Osteoblast (primary cell): ENCODE data around the gene UGT2B17. TPM values are rescaled to one million over a fixed set of nuclear protein-coding genes. Genes with fewer than 3 reads are reported as not detected.
"Not testable (repeated sequence)": the region's sequence is repeated elsewhere in the genome, so short reads cannot be mapped to it uniquely, and the experiment has no call there.

Experiments used
- DNase-seq: peaks from one replicate; pipeline ENCODE4 v3.0.0; 2011; ENCODE audit warnings: low spot score, mixed read lengths; ENCODE audit not compliant: insufficient read length; ENCODE audit errors: missing footprints
- H2AFZ ChIP-seq: 2 replicates; pipeline ENCODE4 v1.6.0; 2011; ENCODE audit warnings: mild to moderate bottlenecking, low read length
- H3K27ac ChIP-seq: 2 replicates; pipeline ENCODE4 v1.5.1; 2011; ENCODE audit warnings: mild to moderate bottlenecking, low read depth, low read length, moderate library complexity
- H3K27me3 ChIP-seq: 2 replicates; pipeline ENCODE4 v1.6.0; 2012; ENCODE audit warnings: mild to moderate bottlenecking, control low read depth, inconsistent platforms, low read length, moderate library complexity; ENCODE audit not compliant: insufficient read depth
- H3K36me3 ChIP-seq: 2 replicates; pipeline ENCODE4 v1.5.1; 2011; ENCODE audit warnings: mild to moderate bottlenecking, low read length, control low read depth, moderate library complexity; ENCODE audit not compliant: insufficient read depth
- H3K4me1 ChIP-seq: 2 replicates; pipeline ENCODE4 v1.5.1; 2011; ENCODE audit warnings: mild to moderate bottlenecking, low read length, control low read depth, moderate library complexity; ENCODE audit not compliant: insufficient read depth
- H3K4me2 ChIP-seq: 2 replicates; pipeline ENCODE4 v1.6.0; 2011; ENCODE audit warnings: mild to moderate bottlenecking, low read length; ENCODE audit not compliant: insufficient read depth
- H3K4me3 ChIP-seq: fragments of 200-600 bp; sonication (generic); 3 replicates; pipeline ENCODE4 v1.5.1; 2012; ENCODE audit warnings: mild to moderate bottlenecking, low read length, inconsistent platforms; ENCODE audit not compliant: insufficient read depth
- H3K79me2 ChIP-seq: 2 replicates; pipeline ENCODE4 v1.6.0; 2012; ENCODE audit warnings: mild to moderate bottlenecking, low read length, control low read depth, inconsistent platforms; ENCODE audit not compliant: insufficient read depth
- H3K9me3 ChIP-seq: 2 replicates; pipeline ENCODE4 v1.5.1; 2011; ENCODE audit warnings: low read depth, low read length, control low read depth
- H4K20me1 ChIP-seq: 2 replicates; pipeline ENCODE4 v1.6.0; 2012; ENCODE audit warnings: mild to moderate bottlenecking, low read length, control low read depth; ENCODE audit not compliant: insufficient read depth
- total RNA-seq: library from RNA; depleted of rRNA; stranded (reverse); fragments of >200 nt; gene quantifications from 2 replicates; pipeline ENCODE4 v1.2.3, GENCODE V29; 2012
- TF ChIP-seq, protein P1 (sequence below): IDR thresholded peaks from 2 replicates; pipeline ENCODE4 v1.5.1; 2011; ENCODE audit warnings: mild to moderate bottlenecking, low read depth, low read length, moderate library complexity; ENCODE audit errors: extremely low read depth

Gene UGT2B17
- total RNA-seq, 1 donor, result not detected

DNA sequence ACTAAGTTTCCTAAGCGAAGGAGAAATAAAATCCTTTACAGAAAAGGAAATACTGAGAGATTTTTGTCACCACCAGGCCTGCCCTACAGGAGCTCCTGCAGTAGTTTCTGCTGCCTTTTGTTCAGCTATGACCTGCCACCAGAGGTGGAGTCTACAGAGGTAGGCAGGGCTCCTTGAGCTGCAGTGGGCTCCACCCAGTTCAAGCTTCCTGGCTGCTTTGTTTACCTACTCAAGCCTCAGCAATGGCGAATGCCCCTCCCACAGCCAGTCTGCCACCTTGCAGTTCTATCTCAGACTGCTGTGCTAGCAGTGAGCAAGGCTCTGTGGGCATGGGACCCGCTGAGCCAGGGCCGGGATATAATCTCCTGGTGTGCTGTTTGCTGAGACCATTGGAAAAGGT, 71.3 kb downstream of the UGT2B17 start:
- H2AFZ ChIP-seq, H3K79me2 ChIP-seq, H4K20me1 ChIP-seq, H3K36me3 ChIP-seq, H3K4me3 ChIP-seq, H3K4me2 ChIP-seq, H3K9me3 ChIP-seq, H3K27me3 ChIP-seq, DNase-seq, H3K27ac ChIP-seq, H3K4me1 ChIP-seq: not testable (repeated sequence)

DNA sequence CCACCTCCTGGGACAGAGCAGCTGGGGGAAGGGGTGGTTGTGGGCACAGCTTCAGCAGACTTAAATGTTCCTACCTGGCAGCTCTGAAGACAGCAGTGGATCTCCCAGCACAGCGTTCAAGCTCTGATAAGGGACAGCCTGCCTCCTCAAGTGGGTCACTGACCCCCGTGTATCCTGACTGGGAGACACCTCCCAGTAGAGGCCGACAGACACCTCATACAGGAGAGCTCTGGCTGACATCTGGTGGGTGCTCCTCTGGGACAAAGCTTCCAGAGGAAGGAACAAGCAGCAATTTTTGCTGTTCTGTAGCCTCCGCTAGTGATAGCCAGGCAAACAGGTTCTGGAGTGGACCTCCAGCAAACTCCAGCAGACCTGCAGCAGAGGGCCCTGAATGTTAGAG, 72.7 kb downstream of the UGT2B17 start:
- not testable (repeated sequence) for H4K20me1 ChIP-seq, H3K27ac ChIP-seq, DNase-seq, H3K9me3 ChIP-seq, H3K4me1 ChIP-seq, H2AFZ ChIP-seq, H3K27me3 ChIP-seq, H3K4me2 ChIP-seq, H3K36me3 ChIP-seq, H3K4me3 ChIP-seq, H3K79me2 ChIP-seq

DNA sequence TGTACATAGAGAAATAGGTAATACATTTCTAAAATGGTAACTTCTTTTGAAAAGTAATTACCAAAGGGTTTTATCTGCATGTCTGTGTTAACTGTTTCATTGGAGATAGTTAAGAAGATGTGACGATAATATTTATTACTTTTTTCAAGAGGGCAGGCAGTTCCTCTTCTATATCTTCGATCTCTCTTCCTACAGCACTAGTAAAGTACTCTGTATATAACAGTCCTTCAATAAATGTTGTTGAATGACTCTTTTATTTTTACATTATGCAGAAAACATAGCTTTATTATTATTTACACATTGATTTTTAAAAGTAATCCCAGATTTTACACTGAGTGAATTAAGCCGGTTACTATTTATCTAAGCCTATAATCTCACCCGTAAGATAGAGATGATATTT, 77.1 kb downstream of the UGT2B17 start:
- Histone ChIP-seq H3K4me1 (no peaks in the 10 kb centered on the region), H3K4me3 (no peak overlapping the region), H3K9me3 (no peaks in the 10 kb centered on the region), H3K36me3 (no peaks in the 10 kb centered on the region), H4K20me1 (no peaks in the 10 kb centered on the region), H2AFZ (no peak overlapping the region), H3K79me2 (no peaks in the 10 kb centered on the region), H3K4me2 (no peak overlapping the region), H3K27me3 (no peaks in the 10 kb centered on the region), H3K27ac (no peak overlapping the region)
- DNase-seq, result no peak
- TF ChIP-seq, protein P1, sequence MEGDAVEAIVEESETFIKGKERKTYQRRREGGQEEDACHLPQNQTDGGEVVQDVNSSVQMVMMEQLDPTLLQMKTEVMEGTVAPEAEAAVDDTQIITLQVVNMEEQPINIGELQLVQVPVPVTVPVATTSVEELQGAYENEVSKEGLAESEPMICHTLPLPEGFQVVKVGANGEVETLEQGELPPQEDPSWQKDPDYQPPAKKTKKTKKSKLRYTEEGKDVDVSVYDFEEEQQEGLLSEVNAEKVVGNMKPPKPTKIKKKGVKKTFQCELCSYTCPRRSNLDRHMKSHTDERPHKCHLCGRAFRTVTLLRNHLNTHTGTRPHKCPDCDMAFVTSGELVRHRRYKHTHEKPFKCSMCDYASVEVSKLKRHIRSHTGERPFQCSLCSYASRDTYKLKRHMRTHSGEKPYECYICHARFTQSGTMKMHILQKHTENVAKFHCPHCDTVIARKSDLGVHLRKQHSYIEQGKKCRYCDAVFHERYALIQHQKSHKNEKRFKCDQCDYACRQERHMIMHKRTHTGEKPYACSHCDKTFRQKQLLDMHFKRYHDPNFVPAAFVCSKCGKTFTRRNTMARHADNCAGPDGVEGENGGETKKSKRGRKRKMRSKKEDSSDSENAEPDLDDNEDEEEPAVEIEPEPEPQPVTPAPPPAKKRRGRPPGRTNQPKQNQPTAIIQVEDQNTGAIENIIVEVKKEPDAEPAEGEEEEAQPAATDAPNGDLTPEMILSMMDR, result no peak

DNA sequence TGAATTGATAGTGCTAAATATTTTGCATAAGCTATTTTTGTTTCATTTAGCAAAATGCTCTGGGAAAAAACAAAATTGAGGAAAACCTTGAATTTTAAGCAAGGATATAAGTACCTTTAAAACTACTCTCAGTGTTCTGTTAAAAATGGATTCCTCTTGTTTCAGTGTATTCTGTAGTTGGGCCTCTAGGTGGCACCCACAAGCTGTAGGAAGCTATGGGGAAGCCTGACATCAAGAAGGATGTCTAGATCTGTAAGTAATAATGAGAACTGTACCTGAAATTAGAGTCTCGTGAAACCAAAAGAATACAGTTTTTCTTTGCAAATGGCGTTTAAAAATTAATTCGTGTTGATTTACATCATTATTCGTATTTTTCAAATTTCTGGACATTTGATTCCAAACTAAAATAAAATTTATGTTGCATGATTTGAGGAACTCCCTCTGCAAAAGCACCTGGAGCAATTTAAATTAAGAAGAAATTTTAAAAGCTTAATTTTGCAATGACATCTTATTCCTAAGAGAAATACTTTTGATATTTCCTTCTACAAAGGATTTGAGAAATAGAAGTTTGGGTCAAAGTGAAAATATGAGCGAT, 77.6 kb downstream of the UGT2B17 start:
- H3K9me3 ChIP-seq, result no peaks in the 10 kb centered on the region
- TF ChIP-seq, protein P1, result peak; percentile 84
- DNase-seq, result peak; percentile 58
- no peaks in the 10 kb centered on the region for H3K36me3 ChIP-seq
- no peak overlapping the region for H3K4me2 ChIP-seq
- no peaks in the 10 kb centered on the region for H3K4me1 ChIP-seq
- H4K20me1 ChIP-seq, result no peaks in the 10 kb centered on the region
- H3K79me2 ChIP-seq, result no peaks in the 10 kb centered on the region
- no peaks in the 10 kb centered on the region for H3K27me3 ChIP-seq
- H2AFZ ChIP-seq, result no peak overlapping the region
- no peak overlapping the region for H3K27ac ChIP-seq
- H3K4me3 ChIP-seq, result no peak overlapping the region

DNA sequence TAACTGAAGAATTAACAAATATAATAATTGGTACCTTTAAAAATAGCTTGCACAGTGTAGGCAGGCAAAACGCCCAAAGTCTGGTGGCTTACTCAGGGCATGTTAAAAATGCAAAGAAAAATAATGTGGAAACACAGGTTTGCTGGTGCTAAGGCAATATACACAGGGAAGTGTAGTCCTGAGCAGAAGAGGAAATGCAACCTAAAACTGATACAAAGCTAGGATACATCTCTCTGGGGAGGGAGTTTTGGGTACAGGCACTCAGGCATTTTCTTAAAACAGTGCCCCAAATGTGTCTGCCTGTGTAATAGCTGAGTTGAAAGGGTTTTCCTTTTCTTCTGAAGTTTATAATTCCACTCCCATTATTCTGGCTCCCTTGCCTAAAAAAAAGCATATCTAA, 81.4 kb downstream of the UGT2B17 start:
- Histone ChIP-seq H3K27ac (no peak overlapping the region), H3K4me3 (no peak overlapping the region), H3K9me3 (no peaks in the 10 kb centered on the region), H3K79me2 (no peaks in the 10 kb centered on the region), H3K4me1 (no peaks in the 10 kb centered on the region), H2AFZ (peak overlapping the region; percentile 15), H3K4me2 (no peak overlapping the region), H3K27me3 (no peaks in the 10 kb centered on the region), H3K36me3 (no peaks in the 10 kb centered on the region), H4K20me1 (no peaks in the 10 kb centered on the region)
- DNase-seq, result no peak
- TF ChIP-seq, protein P1, result no peak
